GM08714 (cell line): Measurements from ENCODE around the gene TLNRD1.

Experiments
- H3K4me3 ChIP-seq: fragments of 200-500 bp; sonication (Bioruptor generic); 2 replicates; pipeline ENCODE4 v1.5.1; 2014; ENCODE audit warnings: mild to moderate bottlenecking, low read length, inconsistent platforms
- ZNF274 ChIP-seq: IDR thresholded peaks from 2 replicates; pipeline ENCODE4 v1.6.1; 2012; ENCODE audit warnings: mild to moderate bottlenecking, low read depth, low read length

Gene TLNRD1

GRCh38 chr15:81038975-81039607, 38.4 kb downstream of the TLNRD1 start:
- no peak overlapping the region for H3K4me3 ChIP-seq
- TF ChIP-seq ZNF274 = no peak

GRCh38 chr15:81040757-81041156, 40.0 kb downstream of the TLNRD1 start:
- no peak for TF ChIP-seq ZNF274
- no peak overlapping the region for H3K4me3 ChIP-seq

- no peak for TF ChIP-seq ZNF274
- H3K4me3 ChIP-seq = no peak overlapping the region
Measured at GRCh38 chr15:81043281-81043934, 42.7 kb downstream of the TLNRD1 start.

GRCh38 chr15:81043935-81044575, 43.3 kb downstream of the TLNRD1 start:
- H3K4me3 ChIP-seq = no peak overlapping the region
- no peak for TF ChIP-seq ZNF274

- H3K4me3 ChIP-seq = no peak overlapping the region
- TF ChIP-seq ZNF274 = no peak
Measured at GRCh38 chr15:81046290-81046689, 45.6 kb downstream of the TLNRD1 start.

GRCh38 chr15:81047928-81048327, 47.2 kb downstream of the TLNRD1 start:
- TF ChIP-seq ZNF274 = no peak
- no peak overlapping the region for H3K4me3 ChIP-seq

GRCh38 chr15:81049835-81050234, 49.1 kb downstream of the TLNRD1 start:
- TF ChIP-seq ZNF274 = no peak
- no peak overlapping the region for H3K4me3 ChIP-seq

- TF ChIP-seq ZNF274 = no peak
- H3K4me3 ChIP-seq = no peak overlapping the region
Measured at GRCh38 chr15:81050259-81050658, 49.5 kb downstream of the TLNRD1 start.

- no peak overlapping the region for H3K4me3 ChIP-seq
- TF ChIP-seq ZNF274 = no peak
Measured at GRCh38 chr15:81050805-81051204, 50.1 kb downstream of the TLNRD1 start.

GRCh38 chr15:81052046-81052445, 51.3 kb downstream of the TLNRD1 start:
- no peak overlapping the region for H3K4me3 ChIP-seq
- TF ChIP-seq ZNF274 = no peak

GRCh38 chr15:81053621-81054020, 52.9 kb downstream of the TLNRD1 start:
- H3K4me3 ChIP-seq = no peak overlapping the region
- no peak for TF ChIP-seq ZNF274

GRCh38 chr15:81054236-81054635, 53.5 kb downstream of the TLNRD1 start:
- TF ChIP-seq ZNF274 = no peak

More at GRCh38 chr15:81054236-81054635, 53.5 kb downstream of the TLNRD1 start:
- no peak overlapping the region for H3K4me3 ChIP-seq
